Activated T-helper 1 cell treated with anti-CD3 and anti-CD28 coated beads, Interleukin-2, amount 50 U/mL, for 16 hours (primary cell): ENCODE results near the gene TBCCD1.
A peak's percentile ranks its signal among the peaks of the same experiment; 100 is the strongest.
"Not testable (repeated sequence)": the region's sequence is repeated elsewhere in the genome, so short reads cannot be mapped to it uniquely, and the experiment has no call there.

Experiments used
- DNase-seq, 2 donors: peaks; one replicate each; pipeline ENCODE4 v3.0.0-alpha.2; 2020; ENCODE audit warnings: low read depth in 1 of 2, low spot score in 1 of 2

TBCCD1 gene

GRCh38 chr3:186520431-186520830 lies 46.7 kb downstream of the TBCCD1 start:
- DNase-seq, result no peak

- peak; percentile 35 to 37 for DNase-seq
Measured at GRCh38 chr3:186519021-186519658, 48.0 kb downstream of the TBCCD1 start.

- DNase-seq, result no peak
Measured at GRCh38 chr3:186517218-186517617, 49.9 kb downstream of the TBCCD1 start.

- DNase-seq, result no peak
Measured at GRCh38 chr3:186516646-186517045, 50.5 kb downstream of the TBCCD1 start.

GRCh38 chr3:186515125-186515524 lies 52.0 kb downstream of the TBCCD1 start:
- DNase-seq, result no peak

GRCh38 chr3:186514296-186515002 lies 52.7 kb downstream of the TBCCD1 start:
- no peak for DNase-seq

- DNase-seq, result no peak
Measured at GRCh38 chr3:186513386-186513785, 53.8 kb downstream of the TBCCD1 start.

- no peak for DNase-seq
Measured at GRCh38 chr3:186512570-186513302, 54.4 kb downstream of the TBCCD1 start.

GRCh38 chr3:186511702-186512101 lies 55.4 kb downstream of the TBCCD1 start:
- no peak for DNase-seq

- no peak for DNase-seq
Measured at GRCh38 chr3:186511245-186511644, 55.9 kb downstream of the TBCCD1 start.

GRCh38 chr3:186510374-186511079 lies 56.6 kb downstream of the TBCCD1 start:
- no peak for DNase-seq

- no peak for DNase-seq
Measured at GRCh38 chr3:186509423-186509822, 57.7 kb downstream of the TBCCD1 start.

- DNase-seq, result no peak
Measured at GRCh38 chr3:186506857-186507256, 60.3 kb downstream of the TBCCD1 start.

GRCh38 chr3:186506191-186506739 lies 60.9 kb downstream of the TBCCD1 start:
- no peak for DNase-seq

- no peak for DNase-seq
Measured at GRCh38 chr3:186502966-186503712, 64.0 kb downstream of the TBCCD1 start.

- DNase-seq, result no peak
Measured at GRCh38 chr3:186502138-186502948, 64.8 kb downstream of the TBCCD1 start.

GRCh38 chr3:186499949-186500348 lies 67.2 kb downstream of the TBCCD1 start:
- not testable (repeated sequence) for DNase-seq

GRCh38 chr3:186498022-186498421 lies 69.1 kb downstream of the TBCCD1 start:
- DNase-seq, result not testable (repeated sequence)

- no peak for DNase-seq
Measured at GRCh38 chr3:186497608-186498007, 69.5 kb downstream of the TBCCD1 start.

GRCh38 chr3:186496635-186497034 lies 70.5 kb downstream of the TBCCD1 start:
- DNase-seq, result no peak
